Esophagus muscularis mucosa (tissue), 3 donors: ENCODE measurements around the gene RET.

ENCODE experiments used
- CTCF ChIP-seq, 3 experiments: fragments of 200-600 bp in 2 of 3; fragments of 450-650 bp in 1 of 3; sonication (generic) in 2 of 3; IDR thresholded peaks; one replicate each; pipeline ENCODE4 v1.5.1; 2017 to 2019; ENCODE audit warnings: antibody characterized with exemption in 3 of 3, mild to moderate bottlenecking in 2 of 3, moderate library complexity in 1 of 3
- POLR2A ChIP-seq: fragments of 450-650 bp; IDR thresholded peaks from one replicate; pipeline ENCODE4 v1.6.1; 2017; ENCODE audit warnings: antibody characterized with exemption, moderate library complexity, mild to moderate bottlenecking, low read depth

- TF ChIP-seq CTCF (IDR thresholded peaks at IDR 0.05) = no peak
- TF ChIP-seq POLR2A = no peak
Measured at GRCh38 chr10:43061331-43061730, 15.5 kb upstream of the RET start.
